NCI-H1694 (cell line): Measurements from ENCODE around the gene RELA.

ENCODE experiments used
- DNase-seq: peaks from one replicate; lab custom pipeline; 2025; lab: John Stamatoyannopoulos, UW

Gene RELA

GRCh38 chr11:65613091-65613928, 49.4 kb downstream of the RELA start:
- DNase-seq = no peak

- DNase-seq = no peak
Observed at GRCh38 chr11:65612691-65613090, 50.0 kb downstream of the RELA start.

GRCh38 chr11:65611758-65612603, 50.7 kb downstream of the RELA start:
- no peak for DNase-seq

GRCh38 chr11:65611028-65611757, 51.5 kb downstream of the RELA start:
- no peak for DNase-seq

GRCh38 chr11:65610404-65610803, 52.3 kb downstream of the RELA start:
- no peak for DNase-seq

- no peak for DNase-seq
Observed at GRCh38 chr11:65609665-65610064, 53.1 kb downstream of the RELA start.

GRCh38 chr11:65609229-65609628, 53.5 kb downstream of the RELA start:
- DNase-seq = no peak

GRCh38 chr11:65607614-65608426, 54.9 kb downstream of the RELA start:
- DNase-seq = no peak

- DNase-seq = no peak
Observed at GRCh38 chr11:65606876-65607613, 55.7 kb downstream of the RELA start.

- DNase-seq = no peak
Observed at GRCh38 chr11:65604258-65604657, 58.5 kb downstream of the RELA start.
